IPS DF 6.9 (cell line): Measurements from ENCODE around the gene DHX9.

ENCODE experiments used
- DNase-seq: peaks from one replicate; pipeline ENCODE4 v3.0.0-alpha.2; 2013; ENCODE audit warnings: low read depth, low spot score
- H3K27ac ChIP-seq: one replicate; pipeline ENCODE4 v1.5.1; 2013; ENCODE audit warnings: low read length, control low read depth
- H3K27me3 ChIP-seq: 2 replicates; pipeline ENCODE4 v1.6.1; 2013; ENCODE audit warnings: mild to moderate bottlenecking, low read length; ENCODE audit not compliant: control insufficient read depth, insufficient read depth
- H3K36me3 ChIP-seq: 2 replicates; pipeline ENCODE4 v1.6.1; 2013; ENCODE audit warnings: low read length; ENCODE audit not compliant: control insufficient read depth, insufficient read depth
- H3K4me1 ChIP-seq: 2 replicates; pipeline ENCODE4 v1.6.1; 2013; ENCODE audit warnings: low read length; ENCODE audit not compliant: control insufficient read depth, insufficient read depth
- H3K4me3 ChIP-seq: 2 replicates; pipeline ENCODE4 v1.5.1; 2013; ENCODE audit warnings: mild to moderate bottlenecking, low read length
- H3K9me3 ChIP-seq: 2 replicates; pipeline ENCODE4 v1.6.1; 2013; ENCODE audit warnings: low read length, inconsistent platforms; ENCODE audit not compliant: control insufficient read depth, insufficient read depth
- WGBS: extraction: QIAGEN DNeasy Blood & Tissue Kit; methylation state at CpG from one replicate; pipeline ENCODE4 v1.1.7; 2013; ENCODE audit warnings: mixed read lengths, missing lambda C conversion rate; ENCODE audit not compliant: insufficient read length, insufficient coverage; 5-methylcytosine and 5-hydroxymethylcytosine counted together

The DHX9 gene

DNA sequence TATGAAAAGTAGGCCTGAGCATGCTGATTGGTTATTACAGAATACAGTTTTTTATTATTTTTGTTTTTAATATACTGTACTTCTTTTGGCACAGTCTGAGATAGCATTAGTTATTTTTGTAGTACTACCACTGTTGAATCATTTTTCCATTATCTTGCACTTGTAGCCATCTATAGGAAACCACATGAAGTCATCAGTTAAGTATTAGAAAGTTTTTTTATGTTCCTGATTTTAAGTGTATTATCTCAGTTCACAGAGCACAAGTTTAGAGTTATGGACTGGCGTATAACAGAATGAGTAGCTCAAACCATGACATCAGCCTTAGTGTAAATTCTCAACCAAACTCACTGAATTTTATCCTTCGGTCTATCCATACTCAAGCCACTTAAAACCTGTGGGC is 22.8 kb downstream of the DHX9 start:
- Histone ChIP-seq H3K36me3 (peaks cover 40% of the 10 kb centered on the region; the same call in 1 of the 2 replicates), H3K27me3 (no peaks in the 10 kb centered on the region), H3K27ac (no peak overlapping the region), H3K4me1 (no peaks in the 10 kb centered on the region), H3K9me3 (no peaks in the 10 kb centered on the region), H3K4me3 (no peak overlapping the region)
- no CpG with 5 or more reads among the region's 2 CpGs for WGBS
- DNase-seq = no peak

DNA sequence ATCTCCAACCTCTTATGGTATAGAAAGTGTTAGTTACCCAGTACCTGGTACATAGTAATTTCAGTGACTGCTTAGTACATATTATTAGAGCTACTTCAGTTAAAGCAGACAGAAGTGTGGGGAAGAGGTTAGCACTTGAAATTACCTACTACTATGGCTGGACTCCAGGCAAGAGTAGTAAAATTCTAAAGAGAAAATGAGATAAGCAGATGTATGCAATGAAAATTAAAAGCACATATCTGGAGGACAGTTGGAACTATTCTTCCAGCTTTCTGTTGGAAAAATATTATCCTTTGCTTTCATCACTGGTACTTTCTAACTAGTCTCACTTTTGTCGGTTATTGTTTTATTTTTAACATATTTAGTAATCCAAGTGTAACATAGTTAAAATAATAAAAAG is 23.7 kb downstream of the DHX9 start:
- Histone ChIP-seq H3K27me3 (no peaks in the 10 kb centered on the region), H3K4me1 (no peaks in the 10 kb centered on the region), H3K9me3 (no peaks in the 10 kb centered on the region), H3K4me3 (no peak overlapping the region), H3K36me3 (peaks cover 36% of the 10 kb centered on the region; the same call in 1 of the 2 replicates), H3K27ac (no peak overlapping the region)
- no peak for DNase-seq
- no CpG with 5 or more reads among the region's 1 CpG for WGBS

DNA sequence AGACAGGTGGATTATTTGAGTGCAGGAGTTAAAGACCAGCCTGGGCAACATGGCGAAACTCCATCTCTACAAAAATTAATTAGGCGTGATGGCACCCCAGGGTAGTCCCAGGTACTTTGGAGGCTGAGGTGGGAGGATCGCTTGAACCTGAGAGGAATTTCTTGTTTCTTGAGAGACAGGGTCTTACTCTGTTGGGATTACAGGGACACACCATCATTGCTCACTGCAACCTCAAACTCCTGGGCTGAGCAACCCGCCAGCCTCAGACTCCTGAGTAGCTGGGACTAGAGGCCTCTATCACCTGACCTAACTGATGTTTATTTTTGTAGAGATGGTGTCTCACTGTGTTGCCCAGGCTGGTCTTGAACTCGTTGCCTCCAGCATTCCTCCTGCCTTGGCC is 24.8 kb downstream of the DHX9 start:
- Histone ChIP-seq H3K4me1 (no peaks in the 10 kb centered on the region), H3K4me3 (no peak overlapping the region), H3K27me3 (no peaks in the 10 kb centered on the region), H3K9me3 (no peaks in the 10 kb centered on the region), H3K27ac (no peak overlapping the region), H3K36me3 (peaks cover 25% of the 10 kb centered on the region; the same call in 1 of the 2 replicates)
- no peak for DNase-seq
- no CpG with 5 or more reads among the region's 5 CpGs for WGBS

DNA sequence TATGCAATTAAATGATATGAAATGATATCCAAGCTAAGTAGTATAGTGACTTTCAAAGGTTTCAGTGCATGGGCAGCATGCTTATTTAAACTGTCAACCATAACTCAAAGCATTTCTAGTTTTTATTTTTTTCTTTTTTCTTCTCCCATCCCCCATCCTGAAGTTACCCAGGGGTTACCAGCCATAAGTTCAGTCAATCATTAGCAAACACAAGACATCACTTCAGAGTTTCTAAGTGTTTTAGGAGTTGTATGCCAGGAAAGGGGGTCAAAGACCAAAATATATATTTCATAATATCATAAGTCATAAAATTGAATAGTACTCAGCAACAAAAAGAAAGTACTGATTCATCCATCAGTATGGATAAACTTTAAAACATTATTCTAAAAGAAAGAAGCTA is 28.7 kb downstream of the DHX9 start:
- no peak for DNase-seq
- Histone ChIP-seq H3K4me3 (no peak overlapping the region), H3K36me3 (peaks cover 22% of the 10 kb centered on the region; the same call in 1 of the 2 replicates), H3K27me3 (no peaks in the 10 kb centered on the region), H3K9me3 (no peaks in the 10 kb centered on the region), H3K27ac (no peak overlapping the region), H3K4me1 (no peaks in the 10 kb centered on the region)

DNA sequence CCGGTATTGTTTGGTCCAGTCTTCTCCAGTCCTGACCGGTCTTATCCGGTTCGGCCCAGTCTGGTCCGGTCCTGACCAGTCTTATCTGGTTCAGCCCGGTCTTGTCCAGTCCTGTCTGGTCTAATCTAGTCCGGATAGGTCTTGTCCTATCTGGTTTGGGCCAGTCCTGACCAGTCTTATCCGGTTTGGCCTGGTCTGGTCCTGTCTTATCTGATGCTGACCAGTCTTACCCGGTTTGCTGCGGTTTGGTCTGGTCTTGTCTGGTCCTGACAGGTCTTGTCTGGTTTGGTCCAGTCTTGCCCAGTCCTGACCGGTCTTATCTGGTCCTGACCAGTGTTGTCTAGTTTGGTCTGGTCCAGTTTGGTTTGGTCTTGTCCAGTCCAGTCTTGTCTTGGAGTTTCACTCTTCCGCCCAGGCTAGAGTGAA is 30.1 kb downstream of the DHX9 start:
- Histone ChIP-seq H3K27me3 (no peaks in the 10 kb centered on the region), H3K9me3 (no peaks in the 10 kb centered on the region), H3K4me3 (no peak overlapping the region), H3K27ac (no peak overlapping the region), H3K36me3 (peaks cover 27% of the 10 kb centered on the region; the same call in 1 of the 2 replicates), H3K4me1 (no peaks in the 10 kb centered on the region)
- DNase-seq = no peak
- no CpG with 5 or more reads among the region's 12 CpGs for WGBS

- no peaks in the 10 kb centered on the region for H3K4me1 ChIP-seq
- no peaks in the 10 kb centered on the region for H3K9me3 ChIP-seq
- H3K27ac ChIP-seq = no peak overlapping the region
- no peak for DNase-seq
- H3K4me3 ChIP-seq = no peak overlapping the region
- no CpG with 5 or more reads among the region's 3 CpGs for WGBS
- no peaks in the 10 kb centered on the region for H3K27me3 ChIP-seq
- H3K36me3 ChIP-seq = peaks cover 36% of the 10 kb centered on the region; the same call in 1 of the 2 replicates
Observed at GRCh38 chr1:182872881-182873280, 33.7 kb downstream of the DHX9 start.

GRCh38 chr1:182875889-182876288 is 36.7 kb downstream of the DHX9 start:
- Histone ChIP-seq H3K9me3 (no peaks in the 10 kb centered on the region), H3K27ac (no peak overlapping the region), H3K4me3 (no peak overlapping the region), H3K27me3 (no peaks in the 10 kb centered on the region), H3K4me1 (no peaks in the 10 kb centered on the region), H3K36me3 (peaks cover 45% of the 10 kb centered on the region; the same call in 1 of the 2 replicates)
- no peak for DNase-seq
- WGBS = no CpG with 5 or more reads among the region's 2 CpGs

GRCh38 chr1:182877331-182877730 is 38.2 kb downstream of the DHX9 start:
- Histone ChIP-seq H3K36me3 (peaks cover 51% of the 10 kb centered on the region; the same call in 1 of the 2 replicates), H3K4me1 (no peaks in the 10 kb centered on the region)

DNA sequence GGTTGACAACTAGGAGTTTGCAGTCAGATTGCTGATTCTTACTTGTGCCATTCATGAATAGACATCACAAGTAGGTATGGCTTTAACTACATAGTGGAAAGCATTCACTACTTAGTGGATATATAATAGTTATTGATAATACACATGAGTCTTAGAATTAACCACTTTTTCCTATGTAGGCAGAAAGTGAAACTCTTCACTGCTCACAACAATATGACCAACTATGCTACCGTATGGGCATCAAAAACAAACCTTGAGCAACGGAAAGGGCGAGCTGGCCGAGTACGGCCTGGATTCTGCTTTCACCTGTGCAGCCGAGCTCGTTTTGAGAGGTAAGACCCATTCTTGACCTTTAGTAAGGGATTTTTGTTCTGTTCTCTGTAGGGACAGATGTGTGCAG is 38.7 kb downstream of the DHX9 start:
- no peaks in the 10 kb centered on the region for H3K27me3 ChIP-seq
- peaks cover 52% of the 10 kb centered on the region; the same call in 1 of the 2 replicates for H3K36me3 ChIP-seq
- H3K4me3 ChIP-seq = no peak overlapping the region
- H3K9me3 ChIP-seq = no peaks in the 10 kb centered on the region
- no peaks in the 10 kb centered on the region for H3K4me1 ChIP-seq
- H3K27ac ChIP-seq = no peak overlapping the region
- no CpG with 5 or more reads among the region's 7 CpGs for WGBS
- no peak for DNase-seq

More at GRCh38 chr1:182877331-182877730, 38.2 kb downstream of the DHX9 start:
- DNase-seq = no peak
- Histone ChIP-seq H3K9me3 (no peaks in the 10 kb centered on the region), H3K27me3 (no peaks in the 10 kb centered on the region), H3K4me3 (no peak overlapping the region), H3K27ac (no peak overlapping the region)

DNA sequence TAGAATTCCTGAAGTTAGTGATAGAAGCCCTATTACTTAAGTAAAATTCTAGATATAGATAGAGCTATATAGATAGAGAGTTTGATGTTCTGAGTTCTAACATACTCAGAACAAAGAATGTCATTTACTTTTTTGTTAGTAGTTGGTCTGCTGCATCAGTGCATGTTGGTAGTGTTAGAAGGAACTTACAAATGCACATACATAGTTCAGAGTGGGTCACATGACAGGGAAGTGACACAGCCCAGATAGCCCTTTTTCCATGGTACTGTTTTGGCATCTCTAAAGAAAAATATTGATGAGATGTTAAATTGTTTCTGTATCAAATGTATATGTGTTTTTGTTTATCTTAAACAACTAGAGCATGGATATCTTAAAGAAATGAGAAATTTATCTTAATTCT is 45.7 kb downstream of the DHX9 start:
- no peak overlapping the region for H3K4me3 ChIP-seq
- no peaks in the 10 kb centered on the region for H3K4me1 ChIP-seq
- peaks cover 44% of the 10 kb centered on the region for H3K36me3 ChIP-seq
- H3K9me3 ChIP-seq = no peaks in the 10 kb centered on the region
- H3K27me3 ChIP-seq = no peaks in the 10 kb centered on the region
- DNase-seq = no peak
- H3K27ac ChIP-seq = no peak overlapping the region

DNA sequence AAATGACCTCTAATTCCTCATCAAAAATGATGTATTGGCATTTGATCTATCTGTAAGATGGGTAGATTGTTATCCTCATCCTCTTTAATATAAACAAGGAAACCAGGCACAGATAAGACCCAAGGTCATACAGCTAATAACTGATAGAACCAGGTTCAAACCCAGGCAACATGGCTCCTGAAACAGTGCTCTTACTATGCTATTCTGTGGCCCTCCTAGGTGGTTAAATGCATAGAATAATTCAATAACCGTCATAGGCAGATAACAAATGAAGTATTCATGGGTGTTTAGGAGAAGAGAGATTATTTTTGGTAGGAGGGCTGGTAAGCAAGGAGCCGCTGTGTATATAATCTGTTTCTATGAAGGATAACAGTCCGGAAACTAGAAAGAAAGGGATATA is 46.4 kb downstream of the DHX9 start:
- Histone ChIP-seq H3K9me3 (no peaks in the 10 kb centered on the region), H3K36me3 (peaks cover 39% of the 10 kb centered on the region), H3K4me1 (no peaks in the 10 kb centered on the region), H3K27ac (no peak overlapping the region), H3K4me3 (no peak overlapping the region), H3K27me3 (no peaks in the 10 kb centered on the region)
- no peak for DNase-seq
- 100% methylated on average over 1 of the region's 3 CpGs for WGBS
